GM12801 (cell line): ENCODE results near the gene MUS81.

ENCODE experiments used
- CTCF ChIP-seq: IDR thresholded peaks from one replicate; pipeline ENCODE4 v1.5.1; 2011; ENCODE audit warnings: control low read depth; ENCODE audit not compliant: insufficient read length; ENCODE audit errors: extremely low read depth

MUS81 gene

GRCh38 chr11:65868907-65869306 is 8.7 kb downstream of the MUS81 start:
- TF ChIP-seq CTCF: no peak

GRCh38 chr11:65869643-65870306 is 9.5 kb downstream of the MUS81 start:
- TF ChIP-seq CTCF: no peak

GRCh38 chr11:65870307-65870658 is 10.1 kb downstream of the MUS81 start:
- no peak for TF ChIP-seq CTCF

GRCh38 chr11:65870706-65871681 is 10.8 kb downstream of the MUS81 start:
- no peak for TF ChIP-seq CTCF

- no peak for TF ChIP-seq CTCF
Measured at GRCh38 chr11:65871811-65872548, 11.7 kb downstream of the MUS81 start.

GRCh38 chr11:65872586-65873317 is 12.5 kb downstream of the MUS81 start, which contains the start of gene EFEMP2:
TSS of gene EFEMP2 (minus strand) at chr11:65872800. CDS start at chr11:65872354, 446 bp downstream.
- no peak for TF ChIP-seq CTCF
